Brain pericyte (primary cell): Measurements from ENCODE around the gene CPD.
"Not testable (repeated sequence)": the region's sequence is repeated elsewhere in the genome, so short reads cannot be mapped to it uniquely, and the experiment has no call there.

Experiments
- DNase-seq: peaks from one replicate; pipeline ENCODE4 v3.0.0-alpha.2; 2012; ENCODE audit warnings: low read depth, low spot score

The CPD gene

DNA sequence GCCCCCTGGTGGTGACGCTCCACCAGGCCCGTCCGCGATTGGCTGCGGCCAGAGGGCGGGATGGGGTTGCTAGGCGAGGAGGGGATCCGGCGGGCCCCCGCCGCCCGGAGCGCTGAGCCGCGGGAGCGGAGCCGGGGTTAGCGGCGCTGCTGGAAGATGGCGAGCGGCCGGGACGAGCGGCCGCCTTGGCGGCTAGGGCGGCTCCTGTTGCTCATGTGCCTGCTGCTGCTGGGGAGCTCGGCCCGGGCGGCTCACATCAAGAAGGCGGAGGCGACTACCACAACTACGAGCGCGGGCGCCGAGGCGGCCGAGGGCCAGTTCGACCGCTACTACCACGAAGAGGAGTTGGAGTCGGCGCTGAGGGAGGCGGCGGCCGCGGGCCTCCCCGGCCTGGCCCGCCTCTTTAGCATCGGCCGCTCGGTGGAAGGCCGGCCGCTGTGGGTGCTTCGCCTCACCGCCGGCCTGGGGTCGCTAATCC lies at the start of gene CPD:
Gene CPD (plus strand): TSS at position 103 of the 478 bp plus-strand sequence. CDS start 54 bp downstream, at position 157.
- DNase-seq, result peak; percentile 84

DNA sequence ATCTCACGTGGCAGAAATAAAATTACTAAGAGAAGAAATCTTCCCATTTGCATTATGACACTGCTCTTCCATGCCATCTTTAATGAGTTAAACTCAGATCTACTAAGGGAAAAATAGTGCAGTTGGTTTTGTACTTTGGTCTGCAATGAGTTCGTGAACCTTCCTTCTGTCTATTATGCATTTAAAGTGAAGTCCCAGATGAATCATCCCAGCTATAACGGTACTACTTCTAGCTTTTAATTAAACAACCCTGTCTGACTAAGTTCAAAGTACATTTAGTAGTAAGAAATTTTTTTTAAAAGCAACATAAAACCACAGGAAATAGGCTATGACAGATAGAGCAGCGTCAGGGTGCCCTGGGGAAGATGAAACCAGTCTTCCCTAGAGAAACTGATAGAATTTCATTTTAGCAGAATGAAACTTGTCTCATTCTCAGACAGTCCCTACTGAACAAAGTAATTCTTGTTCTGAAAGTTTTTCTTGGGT lies 46.6 kb upstream of the CPD start:
- no peak for DNase-seq

DNA sequence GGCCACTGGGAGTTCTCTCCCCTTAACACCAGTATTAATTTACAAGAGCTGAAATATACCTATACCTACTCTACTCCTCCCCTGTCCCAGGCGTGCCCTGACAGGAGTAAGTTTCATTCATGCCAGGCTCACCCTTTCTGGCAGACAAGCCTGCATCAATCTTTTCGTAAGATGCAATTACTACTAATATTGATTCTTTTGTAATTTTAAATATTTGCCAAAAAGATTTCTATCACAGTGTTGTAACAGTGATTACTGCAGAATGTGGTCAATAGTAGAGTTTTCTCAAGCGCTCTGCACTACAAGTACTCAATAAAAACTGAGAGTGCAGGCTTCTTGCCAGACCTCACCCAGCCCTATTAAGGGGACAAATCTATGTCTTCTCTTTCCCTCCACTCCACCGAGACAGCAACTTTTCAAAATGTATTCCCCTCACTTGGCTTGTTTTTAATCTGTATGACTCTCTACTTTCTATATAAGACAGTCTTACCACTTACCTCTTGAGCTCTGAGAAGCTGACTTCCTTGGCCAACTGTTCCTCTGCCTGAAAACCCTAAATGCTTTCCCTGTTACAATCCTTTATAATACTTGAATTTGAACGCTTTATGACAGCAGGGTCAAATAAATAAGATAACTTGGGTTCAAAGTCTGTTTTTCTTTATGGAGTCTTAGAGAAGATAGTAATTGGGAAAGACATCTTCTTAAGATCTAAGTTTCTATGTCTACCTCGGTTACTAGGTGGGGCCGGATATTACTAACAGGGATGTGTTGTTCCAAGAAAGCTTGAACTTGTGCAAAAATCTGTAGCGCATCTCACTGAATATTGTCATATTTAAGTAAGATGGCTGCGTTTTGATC lies 45.0 kb upstream of the CPD start, which contains the start of gene TMIGD1:
Gene TMIGD1 (minus strand): TSS at position 555 of the 858 bp plus-strand sequence. CDS start 1,924 bp downstream, outside the sequence.
- DNase-seq, result no peak

DNA sequence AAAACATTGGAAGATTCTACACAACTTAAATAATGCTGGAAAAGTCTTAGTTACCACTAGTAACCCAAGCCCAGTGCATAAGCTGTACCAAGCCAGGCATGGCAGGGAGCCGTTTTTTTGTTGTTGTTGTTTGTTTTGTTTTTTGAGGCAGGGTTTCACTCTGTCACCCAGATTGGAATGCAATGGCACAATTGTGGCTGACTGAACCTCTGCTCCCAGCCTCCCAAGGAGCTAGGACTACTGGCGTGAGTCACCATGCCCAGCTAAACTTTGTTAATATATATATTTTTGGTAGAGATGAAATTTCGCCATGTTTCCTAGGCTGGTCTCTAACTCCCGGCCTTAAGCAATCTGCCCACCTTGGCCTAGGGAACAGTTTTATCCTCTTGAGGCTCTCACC lies 44.3 kb upstream of the CPD start:
- no peak for DNase-seq

DNA sequence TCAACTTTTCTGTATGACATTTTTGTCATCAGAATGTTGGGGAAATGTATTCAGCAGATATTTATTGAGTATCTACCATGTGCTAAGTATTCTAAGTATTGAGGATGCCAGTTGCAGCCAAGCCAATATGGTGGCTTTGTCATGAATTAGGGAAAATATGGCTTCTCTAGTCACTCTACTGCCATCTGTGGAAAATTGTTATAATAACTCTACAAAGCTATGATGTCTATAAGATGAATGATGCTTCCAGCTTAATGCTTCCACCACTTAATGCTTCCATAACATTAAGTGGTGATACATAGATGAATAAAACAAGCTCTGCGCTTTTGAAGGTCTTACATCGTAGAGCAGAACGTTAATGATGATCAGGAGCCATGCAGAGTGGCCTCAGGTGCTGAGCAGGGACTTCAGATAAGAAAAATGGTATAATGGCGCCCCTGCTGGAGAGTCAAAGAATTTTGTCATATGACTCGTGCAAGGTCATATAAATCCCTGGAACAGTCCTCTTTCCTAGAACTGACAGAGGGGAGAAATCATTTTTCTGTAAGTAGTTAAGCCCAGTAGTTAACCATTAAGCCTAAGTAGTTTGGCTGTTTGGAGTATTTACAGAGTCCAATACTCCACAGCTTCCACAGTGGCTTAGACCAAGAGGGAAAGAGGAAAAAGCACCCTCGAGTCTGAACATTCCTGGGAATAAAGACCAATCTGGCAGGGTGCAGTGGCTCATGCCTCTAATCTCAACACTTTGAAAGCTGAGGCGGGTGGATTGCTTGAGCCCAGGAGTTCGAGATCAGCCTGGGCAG lies 42.2 kb upstream of the CPD start:
- DNase-seq, result no peak

DNA sequence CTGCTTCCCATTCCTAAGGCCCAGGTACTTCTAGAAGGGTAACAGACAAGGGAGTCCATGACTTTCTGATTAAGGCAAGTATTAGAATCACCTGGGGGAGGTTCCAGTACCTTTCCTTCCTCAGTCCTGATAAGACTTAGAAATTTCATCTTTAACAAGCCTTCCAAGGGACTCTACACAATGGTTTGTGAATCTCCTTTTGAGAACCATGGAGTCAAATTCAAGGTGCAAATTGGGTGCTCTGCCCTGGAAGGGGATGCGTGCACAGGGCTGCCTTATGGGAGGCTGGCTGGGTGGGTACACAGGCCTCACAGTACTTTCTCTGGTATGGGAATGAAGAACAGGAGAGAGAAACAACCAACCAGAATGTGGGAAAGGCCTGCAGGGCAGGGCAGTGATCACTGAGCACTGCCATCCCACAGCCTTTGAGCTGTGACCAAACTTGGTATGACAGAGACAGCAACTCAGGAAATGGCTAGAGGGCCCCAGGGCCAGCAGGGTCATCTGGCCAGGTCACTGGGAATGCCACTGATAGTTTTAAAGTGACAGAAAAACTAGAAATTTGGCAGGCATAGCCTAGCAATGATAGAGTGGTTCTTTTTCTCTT lies 41.2 kb upstream of the CPD start:
- no peak for DNase-seq

DNA sequence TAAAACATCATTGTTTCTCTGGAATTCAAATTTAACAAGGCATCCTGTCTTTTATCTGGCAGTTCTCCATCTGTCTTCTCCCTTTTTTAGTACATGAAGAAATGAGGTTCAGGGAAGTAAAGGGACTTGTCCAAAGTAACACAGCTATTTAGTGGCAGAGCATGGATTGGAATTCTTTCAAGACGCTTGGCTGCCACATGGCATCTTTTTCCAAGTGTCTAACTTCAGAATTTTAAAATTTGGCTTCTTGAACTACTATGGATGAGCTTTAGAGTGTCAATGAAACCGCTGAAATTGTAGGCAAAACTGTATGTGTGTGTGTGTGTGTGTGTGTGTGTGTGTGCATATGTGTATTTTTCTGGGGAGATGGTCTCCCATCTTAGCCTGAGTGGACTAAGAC lies 39.6 kb upstream of the CPD start:
- no peak for DNase-seq

DNA sequence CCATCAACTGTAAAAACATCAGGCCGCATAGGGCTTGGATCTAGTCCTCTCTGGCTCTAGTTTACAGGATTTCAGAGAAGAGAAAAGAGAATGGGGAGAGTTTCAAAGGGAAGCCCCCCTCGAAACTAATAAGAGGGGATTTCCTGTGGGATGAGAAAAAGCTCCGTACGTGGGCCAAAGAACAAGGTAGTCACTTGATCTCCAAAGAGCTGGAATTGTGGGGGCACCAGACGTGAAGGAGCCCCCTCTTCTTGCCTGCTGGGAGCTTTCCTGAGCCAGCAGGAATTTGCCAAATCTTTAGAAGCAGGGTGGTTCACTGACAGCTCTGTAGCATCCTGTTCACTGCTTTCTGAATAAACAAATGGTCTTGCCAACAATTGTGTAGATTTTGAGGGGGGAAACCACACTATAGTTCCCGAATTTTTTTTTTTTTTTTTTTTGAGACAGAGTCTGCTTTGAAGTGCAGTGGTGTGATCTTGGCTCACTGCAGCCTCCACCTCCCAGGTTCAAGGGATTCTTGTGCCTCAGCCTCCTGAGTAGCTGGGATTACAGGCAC lies 37.8 kb upstream of the CPD start:
- DNase-seq, result no peak

DNA sequence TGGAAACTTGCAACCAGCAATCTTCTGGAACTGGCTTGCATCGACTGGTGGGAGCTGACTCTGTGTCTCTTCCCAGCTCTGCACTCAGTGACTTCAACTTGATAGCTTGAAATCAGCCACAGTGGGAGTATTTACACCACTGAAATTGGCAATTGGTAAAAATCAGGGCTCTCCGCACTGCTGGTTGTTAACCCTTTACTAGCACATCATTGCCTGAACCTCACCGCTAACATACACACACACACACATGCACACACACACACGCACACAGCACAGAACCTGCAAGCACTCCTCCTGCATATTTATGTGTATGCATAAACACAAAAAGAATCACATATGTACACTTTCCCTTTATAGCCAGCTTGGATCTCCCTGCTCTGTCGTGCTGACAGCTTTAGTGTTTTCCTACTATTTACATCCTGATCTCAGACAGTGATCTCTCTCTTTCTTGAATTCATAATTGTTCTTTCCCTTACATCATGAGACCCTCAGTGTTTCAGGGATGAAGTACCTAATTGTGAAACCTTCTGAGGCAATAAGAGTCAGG lies 37.0 kb upstream of the CPD start:
- DNase-seq, result no peak

DNA sequence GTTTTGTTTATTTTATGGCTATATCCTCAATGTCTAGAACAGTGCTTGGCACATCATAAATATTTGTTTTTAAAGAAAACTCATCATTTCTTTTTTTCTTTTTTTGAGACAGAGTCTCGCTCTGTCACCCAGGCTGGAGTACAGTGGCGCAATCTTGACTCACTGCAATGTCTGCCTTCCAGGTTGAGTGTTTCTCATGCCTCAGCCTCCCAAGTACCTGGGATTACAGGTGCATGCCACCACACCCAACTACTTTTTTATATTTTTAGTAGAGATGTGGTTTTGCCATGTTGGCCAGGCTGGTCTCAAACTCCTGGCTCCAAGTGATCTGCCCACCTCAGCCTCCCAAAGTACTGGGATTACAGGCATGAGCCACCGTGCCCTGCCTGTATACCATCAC lies 35.5 kb upstream of the CPD start:
- DNase-seq, result not testable (repeated sequence)

DNA sequence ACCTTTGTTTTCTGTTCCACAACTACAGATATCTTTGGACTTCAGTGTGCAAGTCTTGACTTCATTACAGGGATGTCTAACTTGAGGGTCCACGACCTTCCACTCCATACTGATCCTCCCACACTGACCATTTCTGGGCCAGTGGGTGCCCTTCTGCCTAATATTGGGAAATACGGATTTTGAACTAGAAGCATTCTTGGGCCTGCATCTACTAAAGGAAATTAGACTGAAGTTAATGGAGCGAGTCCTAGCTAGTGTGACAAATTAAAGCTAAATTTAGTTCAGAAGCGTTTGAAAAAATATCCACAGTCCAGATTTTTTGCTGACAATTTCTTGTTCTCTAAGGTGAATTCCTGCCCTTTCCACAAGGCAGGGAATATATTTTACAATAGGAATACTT lies 34.9 kb upstream of the CPD start:
- no peak for DNase-seq

DNA sequence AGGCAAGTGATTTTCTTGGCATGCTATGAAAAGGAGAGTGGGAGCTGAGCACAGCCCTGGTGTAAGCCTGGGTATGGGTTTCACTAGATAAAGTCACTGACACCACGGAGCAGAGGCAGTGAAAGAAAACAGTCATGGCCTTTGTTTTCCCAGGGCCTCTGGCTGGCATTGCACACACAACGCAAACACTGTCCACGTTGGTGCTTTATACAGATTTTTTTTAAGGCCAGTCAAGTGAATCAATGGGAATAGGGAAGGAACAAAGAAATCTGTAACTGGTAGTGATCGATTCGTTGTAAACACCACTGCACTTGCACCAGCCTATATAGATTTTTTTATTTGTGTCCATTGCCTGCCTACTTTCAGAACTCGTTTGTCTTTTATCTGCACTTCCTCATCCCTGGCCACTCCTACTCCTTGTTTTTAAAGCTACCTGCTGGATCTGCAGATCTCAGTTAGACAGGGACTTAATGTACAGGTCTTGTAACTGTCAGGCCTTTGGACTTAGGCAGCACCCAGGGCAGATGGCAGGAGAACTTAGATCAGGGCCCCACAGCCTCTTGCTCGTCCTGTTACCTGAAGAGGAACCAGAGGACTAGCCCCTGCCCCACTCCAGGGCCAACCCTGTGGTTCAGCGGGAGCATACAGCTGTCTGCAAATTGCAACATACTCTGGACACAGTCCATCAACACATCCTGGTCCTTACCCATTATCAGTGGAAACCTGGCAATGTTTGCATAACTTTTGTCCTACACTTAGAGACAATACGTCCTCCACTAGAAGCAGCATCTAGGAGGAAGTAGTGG lies 34.2 kb upstream of the CPD start:
- peak; percentile 24 for DNase-seq

DNA sequence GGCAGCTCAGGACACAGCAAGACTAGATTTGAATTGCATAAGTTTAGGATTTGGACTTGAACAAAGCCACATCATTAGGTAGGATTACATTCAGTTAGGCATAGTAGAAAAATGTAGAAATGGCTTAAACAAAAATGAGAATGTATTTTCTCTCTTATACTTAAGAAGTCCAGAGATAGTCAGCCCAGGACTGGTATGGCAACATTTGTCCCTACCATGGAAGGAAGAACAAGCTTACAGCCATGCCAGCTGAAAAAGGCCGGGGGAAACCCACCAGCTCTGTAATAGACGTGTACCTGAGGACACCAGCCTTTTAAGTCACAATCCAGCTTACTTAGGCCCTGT lies 33.7 kb upstream of the CPD start:
- no peak for DNase-seq

DNA sequence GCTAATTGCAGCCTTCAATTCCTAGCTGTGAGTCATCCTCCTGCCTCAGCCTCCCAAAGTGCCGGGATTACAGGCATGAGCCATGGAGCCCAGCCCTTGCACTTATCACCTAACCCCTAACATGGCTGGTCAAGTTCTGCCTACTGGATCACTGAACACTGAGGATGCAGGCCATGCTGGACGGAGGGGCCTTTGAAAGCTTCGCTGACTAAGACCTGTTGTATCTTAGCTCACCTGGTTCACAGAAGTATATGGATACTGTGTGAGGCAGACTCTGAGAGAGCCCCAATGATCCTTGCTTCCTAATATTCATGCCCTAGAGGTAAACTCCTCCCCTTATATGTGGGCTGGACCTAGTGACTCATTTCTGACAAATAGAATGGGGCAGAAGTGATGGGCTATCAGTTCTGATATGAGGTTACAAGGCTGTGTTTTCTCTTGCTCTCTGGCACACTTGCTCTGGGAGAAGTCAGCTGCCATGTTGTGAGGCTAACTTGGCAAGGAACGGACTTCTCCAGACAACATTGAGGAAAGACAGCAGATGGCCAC lies 33.1 kb upstream of the CPD start:
- no peak for DNase-seq

DNA sequence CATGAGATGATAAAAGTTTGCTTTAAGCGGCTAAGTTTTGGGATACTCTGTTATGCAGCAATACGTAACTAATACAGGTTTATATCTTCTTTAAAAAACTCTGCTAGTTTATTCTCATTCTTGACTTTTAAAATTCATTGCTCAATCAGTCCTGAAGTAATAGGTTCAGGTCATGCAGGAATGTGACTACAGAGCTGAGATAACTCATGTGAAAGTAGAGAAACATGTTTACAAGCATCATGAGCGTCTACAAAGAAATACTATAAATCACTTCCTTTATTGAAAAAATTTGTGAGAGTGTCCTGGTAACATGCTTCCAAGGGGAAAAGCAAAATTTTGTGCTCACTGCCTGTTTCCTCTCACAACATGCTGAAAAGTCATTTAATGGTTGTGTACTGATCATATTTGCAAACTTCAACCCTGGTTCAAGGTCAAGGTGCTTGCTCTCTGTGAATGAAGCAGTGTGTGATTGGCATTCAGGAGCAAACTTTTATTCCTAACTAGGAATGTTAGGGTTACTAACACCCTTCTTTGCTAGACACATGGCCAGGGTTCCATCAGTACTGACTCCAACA lies 32.4 kb upstream of the CPD start:
- DNase-seq, result no peak

DNA sequence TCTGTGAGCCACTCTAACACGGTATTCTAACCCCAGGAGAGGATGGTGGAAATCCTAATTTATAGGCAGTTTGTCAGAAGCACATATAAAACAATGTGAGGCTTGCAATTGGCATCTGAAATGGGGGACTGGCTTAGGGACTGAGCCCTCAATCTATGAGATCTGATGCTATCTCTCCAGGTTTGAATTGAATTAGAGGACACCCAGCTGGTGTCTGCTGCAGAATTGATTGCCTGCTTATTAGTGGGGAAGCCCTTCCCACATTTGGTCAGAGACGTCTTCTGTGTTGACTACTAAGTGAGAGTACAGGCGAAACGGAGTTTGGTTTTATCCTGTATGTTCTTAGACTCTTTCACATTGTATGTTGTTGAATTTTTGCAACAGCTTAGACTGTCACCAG lies 31.2 kb upstream of the CPD start:
- no peak for DNase-seq

DNA sequence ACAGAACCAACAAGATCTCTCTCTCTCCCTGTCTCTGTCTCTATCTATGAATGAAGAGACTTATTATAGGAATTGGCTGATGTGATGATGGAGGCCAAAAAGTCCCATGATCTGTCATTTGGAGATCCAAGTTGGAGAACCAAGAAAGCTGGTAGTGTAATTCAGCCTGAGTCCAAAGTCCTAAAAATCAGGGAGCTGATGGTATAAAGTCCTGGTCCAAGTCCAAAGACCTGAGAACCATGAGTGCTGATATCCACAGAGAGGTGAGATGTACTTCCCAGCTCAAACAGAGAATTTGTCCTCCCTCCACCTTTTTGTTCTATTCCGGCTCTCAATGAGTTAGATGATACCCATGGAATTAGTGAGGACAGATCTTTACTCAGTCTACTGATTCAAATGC lies 29.5 kb upstream of the CPD start:
- no peak for DNase-seq

DNA sequence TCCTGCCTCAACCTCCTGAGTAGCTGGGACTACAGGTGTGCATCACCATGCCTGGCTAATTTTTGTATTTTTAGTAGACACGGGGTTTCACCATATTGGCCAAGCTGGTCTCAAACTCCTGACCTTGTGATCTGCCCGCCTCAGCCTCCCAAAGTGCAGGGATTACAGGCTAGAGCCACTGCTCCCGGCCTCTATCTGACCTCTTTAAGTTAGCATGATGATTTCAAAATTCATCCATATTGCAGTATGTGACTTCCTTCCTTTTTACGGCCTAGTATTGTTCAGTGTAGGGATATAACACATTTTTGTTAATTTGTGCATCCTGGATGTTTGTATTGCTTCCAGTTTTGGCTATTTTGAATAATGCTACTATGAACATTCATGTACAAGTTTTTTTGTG lies 27.5 kb upstream of the CPD start:
- DNase-seq, result not testable (repeated sequence)

DNA sequence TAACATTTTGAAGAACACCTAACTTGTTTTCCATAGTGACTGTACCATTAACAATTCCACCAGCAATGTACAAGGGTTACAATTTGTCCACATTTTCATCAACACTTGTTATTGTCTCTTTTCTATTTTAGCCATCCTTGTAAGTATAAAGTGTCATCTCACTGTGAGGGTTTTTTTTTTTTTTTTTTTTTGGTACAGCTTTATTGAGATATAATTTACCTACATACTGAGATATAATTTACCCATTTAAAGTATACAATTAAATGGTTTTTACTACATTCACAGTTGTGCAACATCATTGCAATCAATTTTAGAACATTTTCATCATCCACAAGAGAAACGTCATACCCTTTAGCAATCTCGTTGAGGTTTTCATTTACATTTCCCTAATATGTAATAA lies 27.0 kb upstream of the CPD start:
- no peak for DNase-seq

DNA sequence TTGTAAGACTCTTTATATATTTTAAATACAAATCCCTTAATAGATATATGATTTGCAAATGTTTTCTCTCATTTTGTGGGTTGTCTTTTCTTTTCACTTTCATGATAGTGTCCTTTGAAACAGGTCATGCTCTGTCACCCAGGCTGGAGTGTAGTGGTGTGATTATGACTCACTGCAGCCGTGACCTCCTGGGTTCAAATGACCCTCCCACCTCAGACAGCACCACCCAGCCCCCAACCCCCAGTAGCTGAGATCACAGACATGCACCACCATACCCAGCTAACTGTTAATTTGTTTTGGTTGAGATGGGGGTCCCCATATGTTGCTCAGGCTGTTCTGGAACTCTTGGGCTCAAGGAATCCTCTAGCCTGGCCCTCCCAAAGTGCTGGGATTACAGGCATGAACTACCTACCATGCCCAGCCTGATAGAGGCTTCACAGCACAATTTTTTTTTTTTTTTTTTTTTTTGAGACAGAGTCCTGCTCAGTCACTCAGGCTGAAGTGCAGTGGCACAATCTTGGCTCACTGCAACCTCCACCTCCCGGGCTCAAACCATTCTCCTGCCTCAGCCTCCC lies 26.4 kb upstream of the CPD start:
- DNase-seq, result no peak
